Stimulated activated CD4-positive, alpha-beta T cell treated with anti-CD3 and anti-CD28 coated beads, TNF-alpha, amount 100 ng/mL, for 48 hours (primary cell): ENCODE data around the gene GNAL.
"Not testable (repeated sequence)": the region's sequence is repeated elsewhere in the genome, so short reads cannot be mapped to it uniquely, and the experiment has no call there.

Experiments used
- DNase-seq, 3 donors: peaks; one replicate each; pipeline ENCODE4 v3.0.0-alpha.2; 2020; ENCODE audit warnings: low read depth in 3 of 3

Gene GNAL

GRCh38 chr18:11873670-11874340 lies 184.7 kb downstream of the GNAL start:
- no peak for DNase-seq

DNA sequence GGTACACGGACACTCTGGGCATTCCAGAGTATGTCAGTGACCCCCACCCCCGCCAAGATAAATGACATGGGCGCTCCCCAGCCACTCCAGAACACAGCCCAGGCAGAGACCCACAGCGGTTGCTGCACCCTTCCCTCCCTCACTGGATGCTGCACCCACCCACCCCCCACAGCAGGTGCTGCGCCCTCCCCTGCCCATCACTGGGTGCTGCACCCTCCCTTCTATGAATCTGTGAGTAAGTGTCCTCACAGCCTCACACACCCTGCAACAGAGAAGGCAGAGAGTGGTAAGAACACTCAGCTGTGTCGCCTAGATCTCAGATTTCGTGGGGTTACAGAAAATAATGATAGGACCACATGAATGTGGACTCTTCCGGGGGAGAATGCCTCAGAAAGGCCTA lies 185.6 kb downstream of the GNAL start:
- no peak for DNase-seq

GRCh38 chr18:11877497-11878135 lies 188.6 kb downstream of the GNAL start:
- DNase-seq: no peak

DNA sequence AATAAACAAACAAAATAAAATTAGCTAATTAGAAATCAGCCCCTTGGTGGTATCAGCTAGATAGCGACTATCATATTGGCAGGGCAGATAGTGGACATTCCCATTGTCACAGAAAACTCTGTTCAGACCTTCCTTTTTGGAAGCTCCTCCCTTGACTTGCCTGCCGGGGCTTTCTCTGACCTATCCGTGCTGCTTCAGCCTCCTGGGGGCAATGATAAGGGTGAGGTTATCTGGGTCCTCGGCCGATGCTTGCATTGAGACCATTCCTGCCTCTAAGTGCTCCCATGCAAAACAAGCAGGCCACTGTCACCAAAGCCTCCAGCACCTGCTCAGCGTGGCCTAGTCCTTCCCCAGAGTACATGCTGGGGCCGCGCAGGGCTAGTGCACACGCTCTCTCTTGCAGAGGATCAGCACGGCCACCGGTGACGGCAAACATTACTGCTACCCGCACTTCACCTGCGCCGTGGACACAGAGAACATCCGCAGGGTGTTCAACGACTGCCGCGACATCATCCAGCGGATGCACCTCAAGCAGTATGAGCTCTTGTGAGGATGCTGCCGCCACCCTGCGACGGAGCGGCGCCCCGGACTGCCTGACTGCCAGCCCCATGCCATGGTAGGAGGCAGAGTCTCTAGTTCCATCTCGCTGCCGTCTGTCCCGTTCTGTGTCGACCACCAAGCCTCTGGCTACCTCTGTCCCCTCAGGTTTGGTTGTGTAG lies 191.7 kb downstream of the GNAL start:
- DNase-seq: no peak

DNA sequence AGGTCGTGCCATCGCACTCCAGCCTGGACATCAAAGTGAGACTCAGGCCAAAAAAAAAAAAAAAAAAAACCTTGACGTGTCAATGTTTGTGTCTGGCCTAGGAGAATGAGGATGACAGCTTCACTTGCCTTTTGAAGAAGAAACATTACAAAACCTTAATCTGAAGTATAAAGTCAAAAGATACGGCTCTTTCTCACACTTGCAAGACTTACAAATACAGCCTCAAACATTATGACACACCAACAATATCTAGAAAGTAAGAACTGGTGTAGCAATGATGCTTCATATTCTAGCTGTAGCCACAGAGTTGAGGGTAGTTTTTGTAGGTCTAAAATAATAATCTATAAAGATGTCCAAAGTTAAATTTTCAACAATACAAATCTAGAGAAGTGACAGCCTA lies 193.6 kb downstream of the GNAL start:
- DNase-seq: no peak

GRCh38 chr18:11883153-11883552 lies 194.1 kb downstream of the GNAL start:
- DNase-seq: no peak

GRCh38 chr18:11884396-11885030 lies 195.4 kb downstream of the GNAL start:
- no peak for DNase-seq

DNA sequence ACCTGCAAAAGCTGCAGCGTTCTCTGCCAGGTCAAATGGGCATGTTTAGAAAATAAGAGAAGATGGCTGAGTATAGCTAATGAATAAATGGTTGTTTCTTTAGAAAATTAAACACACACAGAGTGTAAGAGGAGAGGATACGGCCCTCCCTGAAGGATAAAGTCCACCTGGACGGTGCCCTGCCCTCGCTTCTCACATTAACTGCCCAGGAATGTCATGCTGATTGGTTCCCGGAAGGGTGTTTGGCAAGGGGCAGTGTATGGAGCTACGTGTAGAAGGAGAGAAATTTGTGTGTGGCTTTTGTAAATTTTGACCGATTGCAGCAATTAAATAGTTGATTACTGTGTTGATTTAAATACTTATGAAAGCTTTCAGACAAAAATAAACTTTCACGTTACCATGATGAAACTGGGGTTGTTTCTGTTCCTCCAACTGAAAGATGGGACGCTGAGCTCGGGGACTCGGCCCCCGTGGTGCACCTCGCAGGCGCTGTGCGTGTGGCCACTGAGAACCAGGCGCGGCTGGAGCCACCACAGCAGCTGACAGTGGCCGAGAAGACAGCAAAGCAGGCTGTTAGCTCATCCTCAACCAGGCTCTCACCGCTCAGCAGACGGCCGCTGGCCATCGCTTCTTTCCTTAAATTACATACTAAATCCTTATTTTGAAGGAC lies 196.3 kb downstream of the GNAL start:
- no peak for DNase-seq

DNA sequence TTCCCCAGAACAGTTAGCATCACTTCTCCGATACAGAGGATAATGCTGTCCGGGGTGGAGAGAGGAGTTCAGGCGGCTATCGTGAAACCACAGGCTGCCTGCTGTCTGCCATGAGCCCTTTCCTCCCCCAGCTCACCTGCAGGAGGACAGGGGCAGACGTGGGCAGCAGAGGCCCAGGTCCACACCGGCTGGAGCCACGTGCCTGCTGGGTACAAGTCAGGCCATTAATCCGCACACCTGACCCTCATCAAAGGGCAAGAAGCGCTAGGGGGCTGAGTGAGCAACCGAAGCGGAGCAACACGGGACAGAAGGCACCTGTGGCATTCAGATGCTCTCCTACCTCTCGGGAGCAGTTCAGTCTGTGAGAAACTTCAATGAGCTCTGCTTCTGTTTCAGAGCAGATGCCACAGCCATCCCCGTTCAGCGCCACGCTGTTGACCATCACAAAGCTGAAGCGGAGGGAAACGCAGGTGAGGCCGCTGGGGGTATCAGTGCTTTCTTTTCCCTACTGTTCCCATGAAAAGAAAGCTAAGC lies 197.6 kb downstream of the GNAL start:
- DNase-seq: no peak

DNA sequence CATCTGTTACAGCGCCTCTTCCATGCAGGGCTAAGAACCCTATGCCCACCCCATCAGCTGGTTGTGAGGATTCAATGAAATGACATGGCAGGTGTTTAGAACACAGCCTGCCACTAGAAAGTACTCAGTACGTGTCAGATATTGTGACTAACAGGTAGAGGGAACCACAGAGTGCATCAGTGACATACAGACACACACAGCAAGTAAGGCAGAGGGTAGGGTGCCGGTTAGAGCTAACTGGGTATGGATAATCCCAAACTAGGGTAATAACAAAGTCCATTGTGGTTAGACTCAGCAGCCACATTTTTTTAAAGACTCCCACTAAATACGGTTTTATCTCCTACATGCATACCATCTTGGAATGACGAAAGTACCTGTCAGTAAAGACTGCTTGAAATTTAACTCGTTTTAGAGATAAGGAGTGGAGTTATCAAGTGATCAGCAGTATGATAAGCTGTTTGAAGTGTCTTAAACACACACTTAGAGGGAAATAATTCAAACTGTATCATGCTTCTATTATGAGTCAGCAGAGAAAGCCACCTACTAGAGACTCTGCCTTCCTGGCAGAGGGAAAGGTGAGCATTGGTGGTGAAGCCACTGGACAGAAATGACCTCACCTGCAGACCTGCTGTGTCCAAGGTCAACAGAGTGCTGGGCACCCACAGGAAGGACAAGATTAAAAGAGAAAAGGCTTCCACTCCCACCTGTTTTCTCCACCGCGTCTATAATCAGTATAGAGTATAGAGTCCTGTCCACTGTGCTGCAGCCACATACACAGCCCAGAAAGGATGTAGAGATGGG lies 198.5 kb downstream of the GNAL start:
- DNase-seq: no peak

GRCh38 chr18:11888726-11889125 lies 199.7 kb downstream of the GNAL start:
- no peak for DNase-seq

- no peak for DNase-seq
Measured at GRCh38 chr18:11889284-11889683, 200.2 kb downstream of the GNAL start.

- no peak for DNase-seq
Measured at GRCh38 chr18:11891737-11892136, 202.7 kb downstream of the GNAL start.

GRCh38 chr18:11892438-11892837 lies 203.4 kb downstream of the GNAL start:
- DNase-seq: not testable (repeated sequence)

DNA sequence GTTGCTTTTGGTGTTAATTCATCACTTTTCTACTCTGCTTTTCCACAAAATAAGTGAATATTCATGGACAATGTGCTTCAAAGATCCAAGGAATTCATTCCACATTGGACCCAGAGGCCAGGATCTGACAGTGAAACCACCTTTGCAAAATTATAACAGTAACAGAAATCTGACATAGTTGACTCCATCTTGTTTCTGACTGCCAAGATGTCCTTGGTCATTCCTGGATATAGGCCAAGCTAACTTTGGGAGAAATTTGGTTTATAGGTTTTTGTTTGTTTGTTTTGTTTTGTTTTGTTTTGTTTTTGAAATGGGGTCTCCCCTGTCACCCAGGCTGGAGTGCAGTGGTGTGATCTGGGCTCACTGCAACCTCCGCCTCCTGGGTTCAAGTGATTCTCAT lies 208.7 kb downstream of the GNAL start:
- no peak for DNase-seq

DNA sequence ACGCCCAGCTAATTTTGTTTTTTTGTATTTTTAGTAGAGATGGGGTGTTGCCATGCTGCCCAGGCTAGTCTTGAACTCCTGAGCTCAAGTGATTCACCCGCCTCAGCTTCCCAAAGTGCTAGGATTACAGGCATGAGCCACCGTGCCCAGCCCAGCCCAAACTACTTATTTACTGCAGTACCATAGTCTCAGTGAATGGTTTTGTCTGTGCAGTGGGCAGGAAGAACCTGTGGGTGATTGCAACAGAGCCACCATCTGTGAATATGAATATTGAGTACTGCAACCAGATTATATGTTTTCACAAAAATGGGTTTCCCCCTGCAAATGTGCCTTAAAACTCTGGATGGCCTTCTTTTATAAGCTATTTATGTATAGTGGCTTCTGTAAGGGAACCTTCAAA lies 210.0 kb downstream of the GNAL start:
- no peak for DNase-seq

DNA sequence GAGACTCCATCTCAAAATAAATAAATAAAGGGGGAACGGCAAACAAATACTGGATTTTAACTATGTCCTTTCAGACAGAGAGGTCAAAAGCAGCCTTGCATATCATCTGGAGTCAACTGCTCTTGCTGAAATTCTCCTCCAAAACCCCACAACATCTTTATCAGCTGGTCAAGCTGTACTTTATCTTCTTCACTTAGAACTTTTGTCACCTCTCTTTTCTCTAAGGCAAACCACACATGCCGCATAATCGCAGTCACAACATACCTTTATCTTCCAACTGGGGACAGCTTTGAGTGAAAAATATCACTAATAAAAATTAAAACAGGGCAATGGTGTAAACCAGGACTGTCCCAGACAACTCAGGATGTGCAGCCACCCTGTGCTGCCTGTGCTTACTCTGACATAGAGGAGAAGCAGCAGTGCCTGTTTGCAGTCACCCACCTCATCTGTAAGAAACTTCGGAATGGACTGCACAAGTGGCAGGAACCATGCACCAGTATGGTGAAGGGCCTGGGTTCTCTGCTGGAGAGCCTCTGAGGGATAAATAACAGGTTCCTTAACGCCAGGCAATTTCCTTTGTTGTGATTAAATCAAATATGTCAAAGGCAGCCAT lies 212.9 kb downstream of the GNAL start:
- no peak for DNase-seq

- no peak for DNase-seq
Measured at GRCh38 chr18:11902522-11903292, 213.6 kb downstream of the GNAL start.

GRCh38 chr18:11905613-11906012 lies 216.5 kb downstream of the GNAL start:
- DNase-seq: no peak

- no peak for DNase-seq
Measured at GRCh38 chr18:11906176-11906575, 217.1 kb downstream of the GNAL start.
